Gastroesophageal sphincter (tissue), 4 donors: ENCODE measurements around the gene FCHO1. TPM values are rescaled to one million over a fixed set of nuclear protein-coding genes. Genes with fewer than 3 reads are reported as not detected.

Source experiments
- ATAC-seq: fragments of 150-250 bp; one replicate; pipeline ENCODE4 v1.9.1; 2016; ENCODE audit warnings: mild to moderate bottlenecking, moderate library complexity
- H3K27ac ChIP-seq, 4 donors: fragments of 200-600 bp; sonication (generic) in 3 of 4; 1 replicate in 3 of 4; 2 replicates in 1 of 4; pipeline ENCODE4 v1.5.1; 2016 to 2019
- H3K27me3 ChIP-seq: fragments of 200-600 bp; sonication (generic); one replicate; pipeline ENCODE4 v1.5.1; 2019
- H3K36me3 ChIP-seq, 2 donors: fragments of 200-600 bp; sonication (generic); one replicate each; pipeline ENCODE4 v1.5.1; 2019; ENCODE audit warnings: control low read depth in 1 of 2
- H3K4me1 ChIP-seq, 3 donors: fragments of 200-600 bp; sonication (generic); 1 replicate in 2 of 3; 2 replicates in 1 of 3; pipeline ENCODE4 v1.5.1; 2016 to 2019; ENCODE audit warnings: control low read depth in 2 of 3
- H3K4me3 ChIP-seq, 2 donors: fragments of 200-600 bp; sonication (generic); one replicate each; pipeline ENCODE4 v1.5.1; 2019; ENCODE audit warnings: mild to moderate bottlenecking in 1 of 2, moderate library complexity in 1 of 2
- H3K9me3 ChIP-seq, 3 donors: fragments of 200-600 bp; sonication (generic); one replicate each; pipeline ENCODE4 v1.5.1; 2017 to 2019; ENCODE audit warnings: control low read depth in 2 of 3
- EP300 ChIP-seq: sonication (generic); formaldehyde crosslinking; IDR thresholded peaks from one replicate; pipeline ENCODE4 v1.6.1; 2017; ENCODE audit warnings: antibody characterized with exemption, mild to moderate bottlenecking
- POLR2A ChIP-seq, 2 donors: fragments of 450-650 bp; IDR thresholded peaks; one replicate each; pipeline ENCODE4 v1.6.1; 2017; ENCODE audit warnings: antibody characterized with exemption in 2 of 2, mild to moderate bottlenecking in 2 of 2, moderate library complexity in 1 of 2
- POLR2AphosphoS5 ChIP-seq: sonication (generic); formaldehyde crosslinking; IDR thresholded peaks from one replicate; pipeline ENCODE4 v1.6.1; 2017; ENCODE audit warnings: antibody characterized with exemption
- WGBS, 2 donors: methylation state at CpG; one replicate each; pipeline ENCODE4 v1.1.5; 2018; ENCODE audit warnings: low coverage in 1 of 2; 5-methylcytosine and 5-hydroxymethylcytosine counted together
- total RNA-seq, 4 donors: library from RNA; depleted of rRNA; stranded (reverse); fragments of >200 nt; gene quantifications; one replicate each; pipeline ENCODE4 v1.1.0, GENCODE V29; 2016
- TF ChIP-seq, protein P1 (sequence below), 4 experiments: fragments of 200-600 bp in 2 of 4; fragments of 450-650 bp in 2 of 4; sonication (generic) in 1 of 4; IDR thresholded peaks; one replicate each; pipeline ENCODE4 v1.5.1; 2017 to 2019; ENCODE audit warnings: antibody characterized with exemption in 4 of 4, mild to moderate bottlenecking in 2 of 4, moderate library complexity in 2 of 4

The FCHO1 gene
- total RNA-seq, 4 donors from 2014 or later: 1.1 to 4.1 (median 3.2) TPM

DNA sequence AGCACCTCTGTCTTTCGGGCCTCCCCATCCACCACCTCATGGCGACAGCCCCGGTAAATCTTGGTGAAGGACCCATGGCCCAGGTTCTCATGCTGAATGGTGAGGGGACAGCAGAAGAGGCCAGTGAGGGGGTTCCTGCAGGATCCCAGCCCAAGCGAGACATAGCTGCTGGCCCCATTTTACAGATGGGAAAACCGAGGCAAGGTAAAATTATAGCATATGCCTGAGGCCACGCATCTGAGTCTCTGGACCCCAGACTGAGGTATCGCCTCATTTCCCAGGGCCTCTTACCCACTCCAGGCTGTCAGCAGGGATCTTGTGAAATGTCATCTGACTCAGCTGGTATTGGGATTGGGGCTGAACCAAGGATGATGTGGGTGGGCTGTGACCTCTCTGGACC lies 86.7 kb downstream of the FCHO1 start:
- peaks cover 0 to 20% (median 9%) of the 10 kb centered on the region in 3 donors for H3K4me1 ChIP-seq
- no peak for ATAC-seq
- no peak for TF ChIP-seq POLR2AphosphoS5
- TF ChIP-seq EP300: no peak
- TF ChIP-seq POLR2A (IDR thresholded peaks at IDR 0.05): no peak
- TF ChIP-seq, protein P1, sequence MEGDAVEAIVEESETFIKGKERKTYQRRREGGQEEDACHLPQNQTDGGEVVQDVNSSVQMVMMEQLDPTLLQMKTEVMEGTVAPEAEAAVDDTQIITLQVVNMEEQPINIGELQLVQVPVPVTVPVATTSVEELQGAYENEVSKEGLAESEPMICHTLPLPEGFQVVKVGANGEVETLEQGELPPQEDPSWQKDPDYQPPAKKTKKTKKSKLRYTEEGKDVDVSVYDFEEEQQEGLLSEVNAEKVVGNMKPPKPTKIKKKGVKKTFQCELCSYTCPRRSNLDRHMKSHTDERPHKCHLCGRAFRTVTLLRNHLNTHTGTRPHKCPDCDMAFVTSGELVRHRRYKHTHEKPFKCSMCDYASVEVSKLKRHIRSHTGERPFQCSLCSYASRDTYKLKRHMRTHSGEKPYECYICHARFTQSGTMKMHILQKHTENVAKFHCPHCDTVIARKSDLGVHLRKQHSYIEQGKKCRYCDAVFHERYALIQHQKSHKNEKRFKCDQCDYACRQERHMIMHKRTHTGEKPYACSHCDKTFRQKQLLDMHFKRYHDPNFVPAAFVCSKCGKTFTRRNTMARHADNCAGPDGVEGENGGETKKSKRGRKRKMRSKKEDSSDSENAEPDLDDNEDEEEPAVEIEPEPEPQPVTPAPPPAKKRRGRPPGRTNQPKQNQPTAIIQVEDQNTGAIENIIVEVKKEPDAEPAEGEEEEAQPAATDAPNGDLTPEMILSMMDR (IDR thresholded peaks at IDR 0.05): no peak
- H3K4me3 ChIP-seq: no peak overlapping the region
- H3K27ac ChIP-seq: no peak overlapping the region
- H3K36me3 ChIP-seq: no peaks in the 10 kb centered on the region
- H3K27me3 ChIP-seq: peaks cover 86% of the 10 kb centered on the region
- H3K9me3 ChIP-seq: no peaks in the 10 kb centered on the region
- 91% methylated on average over 4 of the region's 7 CpGs; no CpG with 5 or more reads in 1 of the 2 donors for WGBS, 2 donors

Other genes with a start within 250 kb of the FCHO1 start
- gene PGLS, start 239.8 kb upstream of the FCHO1 start, total RNA-seq: 10 to 100 TPM; 35.0 to 48.7 (median 39.9) TPM
- 10 to 100 TPM; 54.7 to 78.9 (median 61.2) TPM for gene COLGALT1, start 195.8 kb upstream of the FCHO1 start, total RNA-seq
- gene UNC13A, start 63.1 kb upstream of the FCHO1 start, total RNA-seq: under 1 TPM; under 0.01 to 0.40 (median 0.15) TPM
- 10 to 100 TPM; 18.8 to 47.3 (median 23.9) TPM for gene MAP1S, start 32.0 kb upstream of the FCHO1 start, total RNA-seq
- 1 to 10 TPM in 1 of 4 donors, not detected in 3; 4.7 TPM for gene B3GNT3, start 43.7 kb downstream of the FCHO1 start, total RNA-seq
- not detected for gene INSL3, start 70.0 kb downstream of the FCHO1 start, total RNA-seq
- 1 to 10 TPM; 1.2 to 5.9 (median 2.3) TPM for gene JAK3, start 96.5 kb downstream of the FCHO1 start, total RNA-seq
- 1,000 to 10,000 TPM in 3 of 4 donors, 100 to 1,000 TPM in 1; 799 to 1,594 (median 1,135) TPM for gene RPL18A, start 108.4 kb downstream of the FCHO1 start, total RNA-seq
- gene SLC5A5, start 120.5 kb downstream of the FCHO1 start, total RNA-seq: under 1 TPM in 1 of 4 donors, not detected in 3; 0.16 TPM
- gene CCDC124, start 181.5 kb downstream of the FCHO1 start, total RNA-seq: 10 to 100 TPM; 48.1 to 75.9 (median 56.6) TPM
- gene KCNN1, start 215.6 kb downstream of the FCHO1 start, total RNA-seq: under 1 TPM in 2 of 4 donors, not detected in 2; 0.20 to 0.89 TPM